ENCODE measurements around the gene MCRIP2. TPM values are rescaled to one million over a fixed set of nuclear protein-coding genes. Genes with fewer than 3 reads are reported as not detected.

Gene MCRIP2
- total and polyA plus RNA-seq, 2 experiments from 2014 or later = 64.3 to 67.7 TPM

GRCh38 chr16:657487-657886 lies 15.9 kb downstream of the MCRIP2 start (continued):
- TF ChIP-seq, protein P1, sequence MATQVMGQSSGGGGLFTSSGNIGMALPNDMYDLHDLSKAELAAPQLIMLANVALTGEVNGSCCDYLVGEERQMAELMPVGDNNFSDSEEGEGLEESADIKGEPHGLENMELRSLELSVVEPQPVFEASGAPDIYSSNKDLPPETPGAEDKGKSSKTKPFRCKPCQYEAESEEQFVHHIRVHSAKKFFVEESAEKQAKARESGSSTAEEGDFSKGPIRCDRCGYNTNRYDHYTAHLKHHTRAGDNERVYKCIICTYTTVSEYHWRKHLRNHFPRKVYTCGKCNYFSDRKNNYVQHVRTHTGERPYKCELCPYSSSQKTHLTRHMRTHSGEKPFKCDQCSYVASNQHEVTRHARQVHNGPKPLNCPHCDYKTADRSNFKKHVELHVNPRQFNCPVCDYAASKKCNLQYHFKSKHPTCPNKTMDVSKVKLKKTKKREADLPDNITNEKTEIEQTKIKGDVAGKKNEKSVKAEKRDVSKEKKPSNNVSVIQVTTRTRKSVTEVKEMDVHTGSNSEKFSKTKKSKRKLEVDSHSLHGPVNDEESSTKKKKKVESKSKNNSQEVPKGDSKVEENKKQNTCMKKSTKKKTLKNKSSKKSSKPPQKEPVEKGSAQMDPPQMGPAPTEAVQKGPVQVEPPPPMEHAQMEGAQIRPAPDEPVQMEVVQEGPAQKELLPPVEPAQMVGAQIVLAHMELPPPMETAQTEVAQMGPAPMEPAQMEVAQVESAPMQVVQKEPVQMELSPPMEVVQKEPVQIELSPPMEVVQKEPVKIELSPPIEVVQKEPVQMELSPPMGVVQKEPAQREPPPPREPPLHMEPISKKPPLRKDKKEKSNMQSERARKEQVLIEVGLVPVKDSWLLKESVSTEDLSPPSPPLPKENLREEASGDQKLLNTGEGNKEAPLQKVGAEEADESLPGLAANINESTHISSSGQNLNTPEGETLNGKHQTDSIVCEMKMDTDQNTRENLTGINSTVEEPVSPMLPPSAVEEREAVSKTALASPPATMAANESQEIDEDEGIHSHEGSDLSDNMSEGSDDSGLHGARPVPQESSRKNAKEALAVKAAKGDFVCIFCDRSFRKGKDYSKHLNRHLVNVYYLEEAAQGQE (IDR thresholded peaks at IDR 0.05; ENCODE audit: unreplicated experiment) = no peak
- no peak for TF ChIP-seq JUNB (IDR thresholded peaks at IDR 0.05; ENCODE audit: unreplicated experiment)

DNA sequence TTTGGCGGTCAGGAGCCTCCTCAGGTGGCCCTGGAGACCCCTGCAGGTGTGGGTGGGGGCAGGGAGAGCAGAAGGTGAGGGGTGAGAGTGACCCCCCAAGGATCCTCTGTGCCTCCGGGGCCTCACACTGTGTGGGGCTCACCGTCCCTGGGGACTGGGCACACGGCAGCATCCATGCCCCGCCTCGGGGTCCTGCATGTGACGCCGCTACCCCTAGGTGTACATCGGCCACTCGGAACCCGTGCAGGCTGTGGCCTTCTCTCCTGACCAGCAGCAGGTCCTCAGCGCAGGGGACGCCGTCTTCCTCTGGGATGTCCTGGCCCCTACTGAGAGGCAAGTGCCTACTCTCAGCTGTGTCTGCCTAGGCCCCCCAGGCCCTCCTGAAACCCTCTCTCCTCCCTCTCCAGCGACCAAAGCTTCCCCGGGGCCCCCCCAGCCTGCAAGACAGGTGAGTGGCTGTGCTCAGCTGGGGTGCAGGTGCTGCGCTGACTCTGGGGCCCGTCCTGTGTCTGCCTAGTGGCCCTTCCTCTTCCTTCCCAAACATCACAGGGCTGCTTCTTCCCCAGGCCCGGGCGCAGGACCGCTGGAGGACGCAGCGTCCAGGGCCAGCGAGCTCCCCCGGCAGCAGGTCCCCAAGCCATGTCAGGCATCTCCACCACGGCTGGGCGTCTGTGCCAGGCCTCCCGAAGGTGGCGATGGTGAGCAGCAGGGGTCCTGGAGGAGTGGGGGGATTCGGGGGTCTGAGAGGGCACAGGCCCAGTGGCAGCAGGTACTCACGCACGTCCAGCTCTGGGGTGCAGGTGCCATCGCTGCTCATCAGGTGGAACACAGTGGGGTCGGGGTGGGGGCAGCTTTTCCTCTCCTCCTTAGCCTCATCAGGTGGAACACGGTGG lies 17.3 kb downstream of the MCRIP2 start:
- no peaks in the 10 kb centered on the region for H3K36me3 ChIP-seq (ENCODE audit: insufficient read depth)
- no peak overlapping the region for H3K4me3 ChIP-seq
- no peaks in the 10 kb centered on the region for H4K20me1 ChIP-seq (replicated peaks; ENCODE audit: insufficient read depth)
- H3K4me2 ChIP-seq = no peak overlapping the region
- no peaks in the 10 kb centered on the region for H3K9me3 Mint-ChIP-seq
- no peak overlapping the region for H3K27ac Mint-ChIP-seq
- H2AFZ ChIP-seq = no peak overlapping the region
- H3K36me3 Mint-ChIP-seq (ENCODE audit: low read depth) = peaks cover 8% of the 10 kb centered on the region; the same call in 2 of the 3 replicates
- TF ChIP-seq NANOG (IDR thresholded peaks at IDR 0.05; ENCODE audit: borderline replicate concordance) = no peak
- TF ChIP-seq, protein P2, sequence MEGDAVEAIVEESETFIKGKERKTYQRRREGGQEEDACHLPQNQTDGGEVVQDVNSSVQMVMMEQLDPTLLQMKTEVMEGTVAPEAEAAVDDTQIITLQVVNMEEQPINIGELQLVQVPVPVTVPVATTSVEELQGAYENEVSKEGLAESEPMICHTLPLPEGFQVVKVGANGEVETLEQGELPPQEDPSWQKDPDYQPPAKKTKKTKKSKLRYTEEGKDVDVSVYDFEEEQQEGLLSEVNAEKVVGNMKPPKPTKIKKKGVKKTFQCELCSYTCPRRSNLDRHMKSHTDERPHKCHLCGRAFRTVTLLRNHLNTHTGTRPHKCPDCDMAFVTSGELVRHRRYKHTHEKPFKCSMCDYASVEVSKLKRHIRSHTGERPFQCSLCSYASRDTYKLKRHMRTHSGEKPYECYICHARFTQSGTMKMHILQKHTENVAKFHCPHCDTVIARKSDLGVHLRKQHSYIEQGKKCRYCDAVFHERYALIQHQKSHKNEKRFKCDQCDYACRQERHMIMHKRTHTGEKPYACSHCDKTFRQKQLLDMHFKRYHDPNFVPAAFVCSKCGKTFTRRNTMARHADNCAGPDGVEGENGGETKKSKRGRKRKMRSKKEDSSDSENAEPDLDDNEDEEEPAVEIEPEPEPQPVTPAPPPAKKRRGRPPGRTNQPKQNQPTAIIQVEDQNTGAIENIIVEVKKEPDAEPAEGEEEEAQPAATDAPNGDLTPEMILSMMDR (conservative IDR thresholded peaks at IDR 0.05; ENCODE audit: low read depth in 2 of 2) = peak in 1 of 2 experiments; percentile 28; a peak in 1 of 4 replicates
- peaks cover 4% of the 10 kb centered on the region for H3K27me3 Mint-ChIP-seq (ENCODE audit: insufficient read depth, low read depth, poor library complexity)
- H3F3A ChIP-seq (replicated peaks; ENCODE audit: low read depth) = 0 out of 2 replicates have a peak, but pooled peaks cover under 1% of the 10 kb centered on the region
- H3K27ac ChIP-seq (ENCODE audit: low read depth) = no peak overlapping the region
- no peaks in the 10 kb centered on the region for H3K4me1 Mint-ChIP-seq
- DNase-seq (ENCODE audit: low spot score) (no peak), ATAC-seq (no peak)
- H3K9me2 ChIP-seq (ENCODE audit: insufficient read depth) = no peaks in the 10 kb centered on the region
- H3K4me3 Mint-ChIP-seq = no peak overlapping the region
- no peaks in the 10 kb centered on the region for H3K27me3 ChIP-seq (ENCODE audit: insufficient read depth)
- no peaks in the 10 kb centered on the region for H3K4me1 ChIP-seq (ENCODE audit: insufficient read depth)
- no peaks in the 10 kb centered on the region for H3K79me2 ChIP-seq (replicated peaks; ENCODE audit: insufficient read depth)

GRCh38 chr16:659618-660017 lies 18.0 kb downstream of the MCRIP2 start:
- H3F3A ChIP-seq (replicated peaks; ENCODE audit: low read depth) = no peaks in the 10 kb centered on the region
- H3K27ac Mint-ChIP-seq = no peak overlapping the region
- H3K27me3 ChIP-seq (ENCODE audit: insufficient read depth) = no peaks in the 10 kb centered on the region
- H4K20me1 ChIP-seq (replicated peaks; ENCODE audit: insufficient read depth) = no peaks in the 10 kb centered on the region
- H3K27me3 Mint-ChIP-seq (ENCODE audit: insufficient read depth, low read depth, poor library complexity) = peaks cover 4% of the 10 kb centered on the region
- no peak overlapping the region for H3K4me3 Mint-ChIP-seq
- no peaks in the 10 kb centered on the region for H3K36me3 ChIP-seq (ENCODE audit: insufficient read depth)
- peaks cover 8% of the 10 kb centered on the region; the same call in 1 of the 3 replicates for H3K36me3 Mint-ChIP-seq (ENCODE audit: low read depth)
- H3K4me3 ChIP-seq = no peak overlapping the region
- H2AFZ ChIP-seq = no peak overlapping the region
- H3K4me2 ChIP-seq = no peak overlapping the region
- no peak overlapping the region for H3K27ac ChIP-seq (ENCODE audit: low read depth)
- no peaks in the 10 kb centered on the region for H3K4me1 ChIP-seq (ENCODE audit: insufficient read depth)
- DNase-seq (ENCODE audit: low spot score) (no peak), ATAC-seq (no peak)
- H3K4me1 Mint-ChIP-seq = no peaks in the 10 kb centered on the region
- H3K9me2 ChIP-seq (ENCODE audit: insufficient read depth) = no peaks in the 10 kb centered on the region
- no peaks in the 10 kb centered on the region for H3K9me3 Mint-ChIP-seq
- no peaks in the 10 kb centered on the region for H3K79me2 ChIP-seq (replicated peaks; ENCODE audit: insufficient read depth)
- TF ChIP-seq, protein P1 (IDR thresholded peaks at IDR 0.05; ENCODE audit: unreplicated experiment) = no peak

All from GM23338 (cell line).